Measurements from ENCODE around the gene CMTM1. TPM values are rescaled to one million over a fixed set of nuclear protein-coding genes. Genes with fewer than 3 reads are reported as not detected.
"Not testable (repeated sequence)": the region's sequence is repeated elsewhere in the genome, so short reads cannot be mapped to it uniquely, and the experiment has no call there.

The CMTM1 gene
- total and polyA plus RNA-seq, 2 donors (not counting 3 experiments of a cell fraction or from before 2014, with no cell fraction given): 3.0 to 12.3 TPM

GRCh38 chr16:66567270-66567669 lies 1.0 kb downstream of the CMTM1 start:
- H3K4me3 ChIP-seq (replicated peaks in 1 of 3; ENCODE audit: insufficient read depth in 1 of 3, low read depth in 1 of 3, low read length in 3 of 3); POLR2A ChIA-PET; H3K9me3 ChIP-seq (replicated peaks; ENCODE audit: control insufficient read depth, insufficient read depth, low read length); DNase-seq (ENCODE audit: low read depth, low spot score); FAIRE-seq; H3K9ac ChIP-seq (replicated peaks; ENCODE audit: extremely low read depth, insufficient read depth, low read length); H3K27me3 ChIP-seq (ENCODE audit: control insufficient read depth in 2 of 2, insufficient read depth in 2 of 2, low read length in 2 of 2); CTCF ChIA-PET; dilution Hi-C loops (cut with MboI; ENCODE audit: extremely low pct_ligation_motif_present, low sequenced_read_pairs); H2AFZ ChIP-seq (ENCODE audit: low read depth, low read length); BruUV-seq (replicated peaks); H3K9me1 ChIP-seq (replicated peaks; ENCODE audit: control insufficient read depth, extremely low read depth, insufficient read depth, low read length); H3K4me2 ChIP-seq (ENCODE audit: insufficient read depth, low read length); H4K20me1 ChIP-seq (replicated peaks; ENCODE audit: control insufficient read depth, extremely low read depth, insufficient read depth, low read length); H3K27ac ChIP-seq (ENCODE audit: insufficient read depth, low read depth, low read length): not testable (repeated sequence)
- H3K4me1 ChIP-seq (ENCODE audit: control insufficient read depth, extremely low read depth, insufficient read depth, low read length): peaks cover 45% of the 10 kb centered on the region
- intact Hi-C loops (cut with micrococcal nuclease): loop anchor here (5.0 kb wide), 1 partner anchor 50 kb away; no protein-coding TSS in a partner anchor
- peaks cover 0 to 14% of the 10 kb centered on the region in 2 experiments for H3K36me3 ChIP-seq (ENCODE audit: control insufficient read depth in 2 of 2, extremely low read depth in 1 of 2, insufficient read depth in 2 of 2, low read length in 2 of 2)
- peaks cover 15% of the 10 kb centered on the region for H3K79me2 ChIP-seq (ENCODE audit: control insufficient read depth, insufficient read depth, low read length)

- dilution Hi-C loops (cut with MboI; ENCODE audit: extremely low pct_ligation_motif_present, low sequenced_read_pairs) (no loop called here), intact Hi-C loops (cut with micrococcal nuclease) (loop anchor here (1.0 to 5.0 kb wide), 2 partner anchors 18 to 51 kb away; partner anchors contain the start of gene TK2)
- Histone ChIP-seq H3K9me1 (replicated peaks; ENCODE audit: control insufficient read depth, extremely low read depth, insufficient read depth, low read length) (no peaks in the 10 kb centered on the region), H3K4me3 (replicated peaks in 1 of 3; ENCODE audit: insufficient read depth in 1 of 3, low read depth in 1 of 3, low read length in 3 of 3) (no peak overlapping the region), H3K79me2 (ENCODE audit: control insufficient read depth, insufficient read depth, low read length) (peaks cover 10% of the 10 kb centered on the region), H3K9ac (replicated peaks; ENCODE audit: extremely low read depth, insufficient read depth, low read length) (no peak overlapping the region), H3K4me1 (ENCODE audit: control insufficient read depth, extremely low read depth, insufficient read depth, low read length) (peaks cover 45% of the 10 kb centered on the region), H2AFZ (ENCODE audit: low read depth, low read length) (no peak overlapping the region), H3K36me3 (ENCODE audit: control insufficient read depth in 2 of 2, extremely low read depth in 1 of 2, insufficient read depth in 2 of 2, low read length in 2 of 2) (peaks cover 0 to 13% of the 10 kb centered on the region in 2 experiments), H3K27me3 (ENCODE audit: control insufficient read depth in 2 of 2, insufficient read depth in 2 of 2, low read length in 2 of 2) (no peaks in the 10 kb centered on the region), H3K9me3 (replicated peaks; ENCODE audit: control insufficient read depth, insufficient read depth, low read length) (no peaks in the 10 kb centered on the region), H3K4me2 (ENCODE audit: insufficient read depth, low read length) (peak overlapping the region; percentile 81), H3K27ac (ENCODE audit: insufficient read depth, low read depth, low read length) (peak overlapping the region; percentile 79), H4K20me1 (replicated peaks; ENCODE audit: control insufficient read depth, extremely low read depth, insufficient read depth, low read length) (no peaks in the 10 kb centered on the region)
- peak; percentile 49 for DNase-seq (ENCODE audit: low read depth, low spot score)
- CTCF ChIA-PET: no interaction called here
- POLR2A ChIA-PET: no interaction called here
- TF ChIP-seq FOS (IDR thresholded peaks at IDR 0.05; ENCODE audit: borderline replicate concordance, insufficient read depth, low read length) (peak; percentile 62), JUN (IDR thresholded peaks at IDR 0.05; ENCODE audit: borderline replicate concordance, insufficient read depth, insufficient read length, low read depth) (no peak)
- FAIRE-seq: no peak
- BruUV-seq (replicated peaks): no TSS peak
Observed at GRCh38 chr16:66568355-66568754, 2.1 kb downstream of the CMTM1 start.

Data from endothelial cell of umbilical vein (primary cell).